Ishikawa (cell line): Measurements from ENCODE around the gene RBFOX1.

Source experiments
- CEBPB ChIP-seq: IDR thresholded peaks from 2 replicates; pipeline ENCODE4 v1.6.1; 2012
- CREB1 ChIP-seq: IDR thresholded peaks from 2 replicates; pipeline ENCODE4 v1.6.1; 2012; ENCODE audit warnings: low read depth
- EGR1 ChIP-seq: IDR thresholded peaks from 2 replicates; pipeline ENCODE4 v1.6.1; 2012
- EP300 ChIP-seq: IDR thresholded peaks from 2 replicates; pipeline ENCODE4 v1.6.1; 2012; ENCODE audit warnings: borderline replicate concordance
- FOXM1 ChIP-seq: IDR thresholded peaks from 2 replicates; pipeline ENCODE4 v1.6.1; 2012; ENCODE audit warnings: low read depth, borderline replicate concordance
- MAX ChIP-seq: IDR thresholded peaks from 2 replicates; pipeline ENCODE4 v1.6.1; 2012
- NFIC ChIP-seq: IDR thresholded peaks from 2 replicates; pipeline ENCODE4 v1.6.1; 2012
- RAD21 ChIP-seq: IDR thresholded peaks from 2 replicates; pipeline ENCODE4 v1.6.1; 2012; ENCODE audit warnings: low read depth
- REST ChIP-seq: IDR thresholded peaks from 2 replicates; pipeline ENCODE4 v1.6.1; 2012; ENCODE audit warnings: low read depth, mild to moderate bottlenecking
- TAF1 ChIP-seq: IDR thresholded peaks from 2 replicates; pipeline ENCODE4 v1.6.1; 2012; ENCODE audit warnings: low read depth, mild to moderate bottlenecking
- TCF12 ChIP-seq: IDR thresholded peaks from 2 replicates; pipeline ENCODE4 v1.6.1; 2012; ENCODE audit warnings: low read depth
- TEAD4 ChIP-seq: IDR thresholded peaks from 2 replicates; pipeline ENCODE4 v1.6.1; 2012
- USF1 ChIP-seq: IDR thresholded peaks from 2 replicates; pipeline ENCODE4 v1.6.1; 2012
- YY1 ChIP-seq: IDR thresholded peaks from 2 replicates; pipeline ENCODE4 v1.6.1; 2012; ENCODE audit warnings: low read depth
- ZBTB7A ChIP-seq: IDR thresholded peaks from 2 replicates; pipeline ENCODE4 v1.6.1; 2012; ENCODE audit warnings: low read depth

RBFOX1 gene

GRCh38 chr16:7363422-7364417, 31.1 kb downstream of the RBFOX1 start:
- TF ChIP-seq USF1 (no peak), MAX (no peak), TEAD4 (no peak), CREB1 (no peak), ZBTB7A (no peak), NFIC (no peak), EGR1 (no peak), TAF1 (no peak)

GRCh38 chr16:7366041-7366440, 33.4 kb downstream of the RBFOX1 start:
- TF ChIP-seq YY1 (no peak), CREB1 (no peak), FOXM1 (no peak), ZBTB7A (no peak), MAX (no peak), EP300 (no peak), USF1 (no peak), TEAD4 (no peak), TCF12 (no peak), REST (no peak), RAD21 (no peak), TAF1 (no peak), CEBPB (no peak), NFIC (no peak), EGR1 (no peak)

GRCh38 chr16:7366993-7367880, 34.6 kb downstream of the RBFOX1 start:
- TF ChIP-seq EP300 (no peak), YY1 (no peak), EGR1 (no peak)

- TF ChIP-seq TCF12, result no peak
- no peak for TF ChIP-seq EGR1
- TF ChIP-seq REST, result no peak
- TF ChIP-seq TEAD4, result no peak
- no peak for TF ChIP-seq YY1
- TF ChIP-seq CEBPB, result no peak
- TF ChIP-seq ZBTB7A, result no peak
- TF ChIP-seq FOXM1, result no peak
- no peak for TF ChIP-seq USF1
- no peak for TF ChIP-seq TAF1
- TF ChIP-seq EP300, result no peak
- no peak for TF ChIP-seq CREB1
- no peak for TF ChIP-seq NFIC
- no peak for TF ChIP-seq MAX
- no peak for TF ChIP-seq RAD21
These were observed 36.6 kb downstream of the RBFOX1 start for GRCh38 chr16:7369204-7369603.
